ENCODE data around the gene NPAS3.

The NPAS3 gene

DNA sequence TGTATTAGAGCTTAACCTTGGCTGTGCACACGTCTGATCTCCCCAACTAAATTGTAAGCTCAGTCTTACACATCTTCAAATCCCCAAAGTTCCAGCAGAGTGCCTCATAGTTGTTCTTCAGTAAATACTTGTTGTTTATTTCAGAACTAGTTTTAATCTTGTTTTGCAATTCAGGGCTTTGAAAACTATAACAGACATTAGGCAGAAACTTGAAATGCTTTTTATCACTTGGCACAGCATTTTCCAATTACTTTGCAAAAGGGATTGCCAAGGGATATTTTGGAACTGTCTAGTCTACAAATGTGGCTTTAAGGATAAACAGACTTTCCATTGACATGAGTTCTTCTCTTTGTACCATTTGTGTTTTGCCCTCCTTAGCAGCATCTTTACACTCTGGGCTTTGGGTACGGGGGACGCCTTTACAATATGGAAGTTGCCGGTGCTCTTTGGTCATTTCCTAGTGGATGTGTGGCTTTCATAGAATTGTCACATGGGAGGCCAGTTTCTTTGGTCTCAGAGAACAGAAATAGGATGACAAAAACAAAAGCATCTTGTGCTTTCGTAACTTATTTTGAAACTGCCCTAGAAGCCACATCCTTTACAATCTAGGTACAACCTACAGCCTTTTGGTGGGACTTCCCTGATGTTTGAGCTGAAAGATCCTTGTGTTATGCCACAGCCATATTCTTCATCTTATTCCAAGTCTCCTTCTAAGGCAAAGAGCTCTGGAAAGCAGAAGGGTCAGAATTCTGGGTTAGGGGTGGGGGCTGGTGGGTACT lies 96.9 kb downstream of the NPAS3 start:
- no peak for ATAC-seq (ENCODE audit: low read depth)
- Histone ChIP-seq H3K4me1 (ENCODE audit: insufficient read depth, poor library complexity, severe bottlenecking) (no peaks in the 10 kb centered on the region), H3K9me3 (ENCODE audit: severe bottlenecking) (peaks cover 2% of the 10 kb centered on the region), H3K36me3 (ENCODE audit: low read depth) (no peaks in the 10 kb centered on the region), H3K27ac (ENCODE audit: poor library complexity, severe bottlenecking) (no peak overlapping the region), H3K4me3 (ENCODE audit: severe bottlenecking) (no peak overlapping the region), H3K27me3 (ENCODE audit: insufficient read depth, poor library complexity, severe bottlenecking) (peaks cover 15% of the 10 kb centered on the region)
- DNase-seq (ENCODE audit: low spot score), result no peak
- TF ChIP-seq, protein P1, sequence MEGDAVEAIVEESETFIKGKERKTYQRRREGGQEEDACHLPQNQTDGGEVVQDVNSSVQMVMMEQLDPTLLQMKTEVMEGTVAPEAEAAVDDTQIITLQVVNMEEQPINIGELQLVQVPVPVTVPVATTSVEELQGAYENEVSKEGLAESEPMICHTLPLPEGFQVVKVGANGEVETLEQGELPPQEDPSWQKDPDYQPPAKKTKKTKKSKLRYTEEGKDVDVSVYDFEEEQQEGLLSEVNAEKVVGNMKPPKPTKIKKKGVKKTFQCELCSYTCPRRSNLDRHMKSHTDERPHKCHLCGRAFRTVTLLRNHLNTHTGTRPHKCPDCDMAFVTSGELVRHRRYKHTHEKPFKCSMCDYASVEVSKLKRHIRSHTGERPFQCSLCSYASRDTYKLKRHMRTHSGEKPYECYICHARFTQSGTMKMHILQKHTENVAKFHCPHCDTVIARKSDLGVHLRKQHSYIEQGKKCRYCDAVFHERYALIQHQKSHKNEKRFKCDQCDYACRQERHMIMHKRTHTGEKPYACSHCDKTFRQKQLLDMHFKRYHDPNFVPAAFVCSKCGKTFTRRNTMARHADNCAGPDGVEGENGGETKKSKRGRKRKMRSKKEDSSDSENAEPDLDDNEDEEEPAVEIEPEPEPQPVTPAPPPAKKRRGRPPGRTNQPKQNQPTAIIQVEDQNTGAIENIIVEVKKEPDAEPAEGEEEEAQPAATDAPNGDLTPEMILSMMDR (IDR thresholded peaks at IDR 0.05; ENCODE audit: poor library complexity, severe bottlenecking), result no peak

DNA sequence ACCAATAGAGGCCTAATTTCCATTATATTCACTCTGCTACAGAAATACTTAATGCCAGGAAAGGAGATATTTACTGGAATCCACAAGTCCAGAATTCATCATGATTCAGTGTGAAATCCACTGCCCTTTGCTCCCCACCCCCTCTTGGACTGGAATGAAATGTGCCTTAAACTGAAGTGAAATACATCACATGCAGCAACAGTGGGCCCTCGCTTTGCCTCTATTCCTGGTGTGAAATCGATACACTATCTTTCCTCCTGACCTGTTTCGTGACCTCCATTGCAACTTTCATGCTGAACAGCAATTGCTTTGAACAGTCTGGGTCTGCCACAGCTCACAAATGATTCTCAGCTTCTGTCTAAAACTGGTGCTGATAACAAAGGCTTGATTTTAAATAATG lies 100.6 kb downstream of the NPAS3 start:
- no peak for ATAC-seq (ENCODE audit: low read depth)
- Histone ChIP-seq H3K27me3 (ENCODE audit: insufficient read depth, poor library complexity, severe bottlenecking) (peaks cover 3% of the 10 kb centered on the region), H3K27ac (ENCODE audit: poor library complexity, severe bottlenecking) (no peak overlapping the region), H3K36me3 (ENCODE audit: low read depth) (no peaks in the 10 kb centered on the region), H3K4me3 (ENCODE audit: severe bottlenecking) (no peak overlapping the region), H3K9me3 (ENCODE audit: severe bottlenecking) (no peaks in the 10 kb centered on the region), H3K4me1 (ENCODE audit: insufficient read depth, poor library complexity, severe bottlenecking) (no peaks in the 10 kb centered on the region)
- TF ChIP-seq, protein P1 (IDR thresholded peaks at IDR 0.05; ENCODE audit: poor library complexity, severe bottlenecking), result no peak
- no peak for DNase-seq (ENCODE audit: low spot score)

DNA sequence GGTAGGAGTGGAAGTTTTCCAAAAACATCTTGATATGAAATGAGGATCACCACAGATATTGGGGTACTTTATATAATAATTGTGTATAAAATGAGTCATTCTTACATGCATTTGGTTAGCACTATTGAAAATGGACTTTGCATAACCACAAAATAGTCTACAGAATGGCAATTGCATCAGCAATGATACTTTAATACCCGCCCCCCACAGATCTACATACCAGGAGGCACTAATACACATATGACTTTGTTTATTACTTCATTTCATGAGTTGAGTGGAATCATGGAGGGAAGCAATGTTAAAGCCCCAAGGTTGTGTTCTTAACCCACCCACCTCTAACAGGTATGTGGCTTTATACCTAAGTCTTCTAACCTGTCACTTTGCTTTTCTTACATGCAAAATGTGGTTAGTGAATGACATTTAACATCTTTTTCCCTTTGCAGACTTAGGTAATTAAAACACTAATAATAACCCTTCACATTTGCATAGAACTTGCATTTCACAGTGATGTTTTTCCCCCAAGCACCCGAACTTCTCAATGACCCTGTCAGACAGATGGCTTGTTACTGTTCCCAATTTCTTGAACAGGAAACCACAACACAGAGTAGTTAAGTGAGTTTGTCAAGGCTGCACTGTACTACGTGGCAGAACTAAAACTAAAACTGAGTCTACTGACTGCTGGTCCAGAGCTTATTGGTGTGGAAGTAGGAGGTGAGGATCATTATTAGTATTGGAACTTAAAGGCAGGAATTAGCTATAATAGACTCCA lies 101.9 kb downstream of the NPAS3 start:
- no peak for DNase-seq (ENCODE audit: low spot score)
- no peak for ATAC-seq (ENCODE audit: low read depth)
- H3K27me3 ChIP-seq (ENCODE audit: insufficient read depth, poor library complexity, severe bottlenecking), result peaks cover 3% of the 10 kb centered on the region
- no peaks in the 10 kb centered on the region for H3K36me3 ChIP-seq (ENCODE audit: low read depth)
- H3K4me1 ChIP-seq (ENCODE audit: insufficient read depth, poor library complexity, severe bottlenecking), result no peaks in the 10 kb centered on the region
- no peaks in the 10 kb centered on the region for H3K9me3 ChIP-seq (ENCODE audit: severe bottlenecking)
- H3K27ac ChIP-seq (ENCODE audit: poor library complexity, severe bottlenecking), result no peak overlapping the region
- no peak overlapping the region for H3K4me3 ChIP-seq (ENCODE audit: severe bottlenecking)
- TF ChIP-seq, protein P1 (IDR thresholded peaks at IDR 0.05; ENCODE audit: poor library complexity, severe bottlenecking), result no peak

DNA sequence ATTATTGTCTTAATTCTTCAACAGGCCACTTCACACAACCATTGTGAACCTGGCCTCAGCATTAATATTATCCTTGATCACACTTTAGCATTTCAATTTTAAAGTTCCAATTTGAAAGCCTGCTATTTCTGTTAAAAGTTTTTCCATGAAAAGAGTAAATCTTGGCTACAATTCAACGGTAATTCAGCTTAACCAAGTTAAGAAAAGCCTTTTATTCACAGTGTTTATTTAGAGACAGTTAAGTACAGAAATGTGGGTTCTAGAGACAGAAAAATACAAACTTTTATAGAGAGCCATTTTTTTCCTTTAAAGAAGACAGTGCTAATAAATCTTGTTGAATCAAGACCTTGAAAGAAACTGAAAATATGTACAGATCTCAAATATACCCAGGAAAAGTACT lies 103.9 kb downstream of the NPAS3 start:
- Histone ChIP-seq H3K9me3 (ENCODE audit: severe bottlenecking) (no peaks in the 10 kb centered on the region), H3K4me1 (ENCODE audit: insufficient read depth, poor library complexity, severe bottlenecking) (no peaks in the 10 kb centered on the region), H3K4me3 (ENCODE audit: severe bottlenecking) (no peak overlapping the region), H3K27me3 (ENCODE audit: insufficient read depth, poor library complexity, severe bottlenecking) (peaks cover 3% of the 10 kb centered on the region), H3K27ac (ENCODE audit: poor library complexity, severe bottlenecking) (no peak overlapping the region), H3K36me3 (ENCODE audit: low read depth) (no peaks in the 10 kb centered on the region)
- no peak for DNase-seq (ENCODE audit: low spot score)
- no peak for ATAC-seq (ENCODE audit: low read depth)
- TF ChIP-seq, protein P1 (IDR thresholded peaks at IDR 0.05; ENCODE audit: poor library complexity, severe bottlenecking), result no peak
